Measurements from ENCODE around the gene PTCH2. TPM values are rescaled to one million over a fixed set of nuclear protein-coding genes. Genes with fewer than 3 reads are reported as not detected.

PTCH2 gene
- total and polyA plus RNA-seq, 2 of the 13 experiments (the other 11 are each of a cell fraction or from before 2014, with no cell fraction given): 0.60 to 1.5 TPM

DNA sequence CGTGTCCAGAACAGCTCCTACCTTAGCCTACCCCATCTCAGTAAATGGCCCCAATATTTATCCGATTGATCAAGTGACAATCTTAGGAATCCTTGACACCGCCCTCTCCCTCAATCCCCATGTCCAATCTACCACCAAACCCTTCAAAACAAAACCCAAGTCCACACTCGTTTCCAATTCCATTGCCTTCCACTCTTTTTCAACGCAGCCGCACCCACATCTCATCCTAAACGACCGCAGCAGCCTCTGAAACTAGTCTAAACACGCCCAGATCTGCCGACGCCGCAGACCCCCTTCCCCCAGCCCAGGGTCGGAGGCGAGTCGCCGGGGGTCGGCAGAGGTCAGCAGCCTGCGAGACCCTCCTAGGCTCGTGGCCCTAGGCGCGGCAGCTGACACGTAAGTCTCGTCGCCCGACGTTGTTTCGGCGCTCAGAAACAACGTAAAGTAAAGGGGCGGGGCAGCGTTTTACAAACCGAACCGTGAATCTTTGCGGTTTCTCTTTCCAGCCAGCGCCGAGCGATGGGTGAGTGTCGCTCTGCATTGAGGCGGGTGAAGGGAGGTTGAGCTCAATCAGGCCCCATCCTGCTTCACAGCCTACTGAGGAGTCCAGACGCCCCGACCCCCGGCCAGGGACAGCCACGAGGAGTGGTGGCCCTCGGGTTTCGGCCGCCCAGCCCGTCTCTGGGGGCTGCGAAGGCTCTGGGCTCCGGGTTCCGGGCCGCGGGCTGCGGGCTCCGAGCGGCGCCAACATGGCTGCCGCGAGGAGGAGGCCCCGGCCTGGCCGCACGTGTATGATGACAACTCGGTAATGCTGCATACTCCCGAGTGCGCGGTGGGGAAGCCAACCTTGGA lies 67.7 kb downstream of the PTCH2 start, which contains the start of gene RPS8 (continued):
- TF ChIP-seq TFDP1 (CRISPR knock-in tag; IDR thresholded peaks at IDR 0.05; ENCODE audit: borderline replicate concordance) (peak; percentile 49; the same call in 1 of the 2 replicates), SIN3B (IDR thresholded peaks at IDR 0.05; ENCODE audit: low read length) (peak; percentile 50; the same call in 1 of the 2 replicates), TEAD3 (CRISPR knock-in tag; optimal IDR thresholded peaks at IDR 0.05; ENCODE audit: borderline replicate concordance) (peak; percentile 65), ZNF546 (CRISPR knock-in tag; conservative IDR thresholded peaks at IDR 0.05) (no peak), IKZF1 (IDR thresholded peaks at IDR 0.05) (no peak), SKI (IDR thresholded peaks at IDR 0.05; ENCODE audit: partially characterized antibody) (peak; percentile 74), TARDBP (CRISPR knock-in tag; IDR thresholded peaks at IDR 0.05) (peak; percentile 64; the same call in 1 of the 2 replicates), TFE3 (CRISPR knock-in tag; IDR thresholded peaks at IDR 0.05) (peak; percentile 21; the same call in 1 of the 2 replicates), RFX3 (CRISPR knock-in tag; IDR thresholded peaks at IDR 0.05) (no peak), ZNF510 (CRISPR knock-in tag; IDR thresholded peaks at IDR 0.05; ENCODE audit: low read depth) (no peak; the same call in 1 of the 2 replicates), XRCC5 (optimal IDR thresholded peaks at IDR 0.05; ENCODE audit: low read length) (peak; percentile 69), MTA1 (CRISPR knock-in tag; IDR thresholded peaks at IDR 0.05; ENCODE audit: borderline replicate concordance) (0 out of 2 replicates have a peak, but pooled peaks have one; percentile 46), ZSCAN12 (CRISPR knock-in tag; IDR thresholded peaks at IDR 0.05) (peak; percentile 68; the same call in 1 of the 2 replicates), FOXJ3 (CRISPR knock-in tag; IDR thresholded peaks at IDR 0.05; ENCODE audit: borderline replicate concordance) (peak; percentile 83), ZBTB42 (CRISPR knock-in tag; IDR thresholded peaks at IDR 0.05) (peak; percentile 73; the same call in 1 of the 2 replicates), FOXP1 (IDR thresholded peaks at IDR 0.05) (no peak), FOXP1 (CRISPR knock-in tag; IDR thresholded peaks at IDR 0.05) (0 out of 2 replicates have a peak, but pooled peaks have one; percentile 22), RARG (CRISPR knock-in tag; IDR thresholded peaks at IDR 0.05; ENCODE audit: low read depth) (no peak), HMG20A (CRISPR knock-in tag; IDR thresholded peaks at IDR 0.05; ENCODE audit: borderline replicate concordance) (no peak), ZKSCAN5 (CRISPR knock-in tag; IDR thresholded peaks at IDR 0.05) (no peak; the same call in 1 of the 2 replicates), ZNF383 (CRISPR knock-in tag; IDR thresholded peaks at IDR 0.05; ENCODE audit: borderline replicate concordance) (no peak), NFRKB (IDR thresholded peaks at IDR 0.05) (no peak)
- TF ChIP-seq, protein P1, sequence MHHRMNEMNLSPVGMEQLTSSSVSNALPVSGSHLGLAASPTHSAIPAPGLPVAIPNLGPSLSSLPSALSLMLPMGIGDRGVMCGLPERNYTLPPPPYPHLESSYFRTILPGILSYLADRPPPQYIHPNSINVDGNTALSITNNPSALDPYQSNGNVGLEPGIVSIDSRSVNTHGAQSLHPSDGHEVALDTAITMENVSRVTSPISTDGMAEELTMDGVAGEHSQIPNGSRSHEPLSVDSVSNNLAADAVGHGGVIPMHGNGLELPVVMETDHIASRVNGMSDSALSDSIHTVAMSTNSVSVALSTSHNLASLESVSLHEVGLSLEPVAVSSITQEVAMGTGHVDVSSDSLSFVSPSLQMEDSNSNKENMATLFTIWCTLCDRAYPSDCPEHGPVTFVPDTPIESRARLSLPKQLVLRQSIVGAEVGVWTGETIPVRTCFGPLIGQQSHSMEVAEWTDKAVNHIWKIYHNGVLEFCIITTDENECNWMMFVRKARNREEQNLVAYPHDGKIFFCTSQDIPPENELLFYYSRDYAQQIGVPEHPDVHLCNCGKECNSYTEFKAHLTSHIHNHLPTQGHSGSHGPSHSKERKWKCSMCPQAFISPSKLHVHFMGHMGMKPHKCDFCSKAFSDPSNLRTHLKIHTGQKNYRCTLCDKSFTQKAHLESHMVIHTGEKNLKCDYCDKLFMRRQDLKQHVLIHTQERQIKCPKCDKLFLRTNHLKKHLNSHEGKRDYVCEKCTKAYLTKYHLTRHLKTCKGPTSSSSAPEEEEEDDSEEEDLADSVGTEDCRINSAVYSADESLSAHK (CRISPR knock-in tag; IDR thresholded peaks at IDR 0.05; ENCODE audit: borderline replicate concordance): no peak
- TF ChIP-seq, protein P2, sequence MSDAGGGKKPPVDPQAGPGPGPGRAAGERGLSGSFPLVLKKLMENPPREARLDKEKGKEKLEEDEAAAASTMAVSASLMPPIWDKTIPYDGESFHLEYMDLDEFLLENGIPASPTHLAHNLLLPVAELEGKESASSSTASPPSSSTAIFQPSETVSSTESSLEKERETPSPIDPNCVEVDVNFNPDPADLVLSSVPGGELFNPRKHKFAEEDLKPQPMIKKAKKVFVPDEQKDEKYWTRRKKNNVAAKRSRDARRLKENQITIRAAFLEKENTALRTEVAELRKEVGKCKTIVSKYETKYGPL (CRISPR knock-in tag; IDR thresholded peaks at IDR 0.05): peak; percentile 74
- TF ChIP-seq, protein P3, sequence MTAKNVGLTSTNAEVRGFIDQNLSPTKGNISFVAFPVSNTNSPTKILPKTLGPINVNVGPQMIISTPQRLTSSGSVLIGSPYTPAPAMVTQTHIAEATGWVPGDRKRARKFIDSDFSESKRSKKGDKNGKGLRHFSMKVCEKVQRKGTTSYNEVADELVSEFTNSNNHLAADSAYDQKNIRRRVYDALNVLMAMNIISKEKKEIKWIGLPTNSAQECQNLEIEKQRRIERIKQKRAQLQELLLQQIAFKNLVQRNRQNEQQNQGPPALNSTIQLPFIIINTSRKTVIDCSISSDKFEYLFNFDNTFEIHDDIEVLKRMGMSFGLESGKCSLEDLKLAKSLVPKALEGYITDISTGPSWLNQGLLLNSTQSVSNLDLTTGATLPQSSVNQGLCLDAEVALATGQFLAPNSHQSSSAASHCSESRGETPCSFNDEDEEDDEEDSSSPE (CRISPR knock-in tag; IDR thresholded peaks at IDR 0.05): peak; percentile 64

Measured in HepG2 (cell line).